Adipocyte (in vitro differentiated cells): ENCODE results near the gene SIL1.
"Not testable (repeated sequence)": the region's sequence is repeated elsewhere in the genome, so short reads cannot be mapped to it uniquely, and the experiment has no call there.

Source experiments
- DNase-seq: peaks from one replicate; pipeline ENCODE4 v3.0.0-alpha.2; 2015; ENCODE audit warnings: low read depth
- H3K27me3 ChIP-seq: replicated peaks from 2 replicates; pipeline ENCODE4 v1.7.0; 2013; ENCODE audit warnings: mild to moderate bottlenecking, low read length, moderate library complexity; ENCODE audit not compliant: control insufficient read depth, insufficient read depth
- H3K36me3 ChIP-seq: 2 replicates; pipeline ENCODE4 v1.7.0; 2013; ENCODE audit warnings: low read length, mild to moderate bottlenecking, moderate library complexity; ENCODE audit not compliant: control insufficient read depth, insufficient read depth, severe bottlenecking
- H3K4me1 ChIP-seq: 2 replicates; pipeline ENCODE4 v1.7.0; 2013; ENCODE audit warnings: mild to moderate bottlenecking, low read length, moderate library complexity; ENCODE audit not compliant: control insufficient read depth, insufficient read depth
- H3K4me3 ChIP-seq: 2 replicates; pipeline ENCODE4 v1.7.0; 2013; ENCODE audit warnings: mild to moderate bottlenecking, low read length, moderate library complexity
- H3K9ac ChIP-seq: 2 replicates; pipeline ENCODE4 v1.7.0; 2013; ENCODE audit warnings: mild to moderate bottlenecking, low read length, moderate library complexity
- H3K9me3 ChIP-seq: 2 replicates; pipeline ENCODE4 v1.7.0; 2013; ENCODE audit warnings: mild to moderate bottlenecking, low read length, moderate library complexity; ENCODE audit not compliant: control insufficient read depth

The SIL1 gene

GRCh38 chr5:139171779-139172404 lies 26.3 kb downstream of the SIL1 start:
- Histone ChIP-seq H3K27me3 (no peaks in the 10 kb centered on the region), H3K4me1 (peaks cover 8% of the 10 kb centered on the region), H3K9me3 (peaks cover 5% of the 10 kb centered on the region), H3K4me3 (no peak overlapping the region), H3K36me3 (no peaks in the 10 kb centered on the region), H3K9ac (no peak overlapping the region)
- DNase-seq: no peak

- Histone ChIP-seq H3K9ac (no peak overlapping the region), H3K27me3 (no peaks in the 10 kb centered on the region), H3K4me3 (no peak overlapping the region), H3K4me1 (peaks cover 8% of the 10 kb centered on the region), H3K36me3 (no peaks in the 10 kb centered on the region), H3K9me3 (peaks cover 5% of the 10 kb centered on the region)
- DNase-seq: no peak
These were observed 30.0 kb downstream of the SIL1 start for GRCh38 chr5:139167952-139168720.

GRCh38 chr5:139167533-139167932 lies 30.6 kb downstream of the SIL1 start:
- Histone ChIP-seq H3K4me1 (peaks cover 8% of the 10 kb centered on the region), H3K9me3 (peaks cover 5% of the 10 kb centered on the region), H3K27me3 (no peaks in the 10 kb centered on the region), H3K36me3 (no peaks in the 10 kb centered on the region), H3K9ac (no peak overlapping the region), H3K4me3 (no peak overlapping the region)
- DNase-seq: no peak

GRCh38 chr5:139167063-139167462 lies 31.1 kb downstream of the SIL1 start:
- Histone ChIP-seq H3K4me3 (no peak overlapping the region), H3K9me3 (peaks cover 5% of the 10 kb centered on the region), H3K27me3 (no peaks in the 10 kb centered on the region), H3K4me1 (peaks cover 8% of the 10 kb centered on the region), H3K36me3 (no peaks in the 10 kb centered on the region), H3K9ac (no peak overlapping the region)
- DNase-seq: no peak

- H3K9me3 ChIP-seq, DNase-seq, H3K9ac ChIP-seq, H3K27me3 ChIP-seq, H3K36me3 ChIP-seq, H3K4me3 ChIP-seq, H3K4me1 ChIP-seq: not testable (repeated sequence)
These were observed 33.3 kb downstream of the SIL1 start for GRCh38 chr5:139164897-139165296.

- H3K4me3 ChIP-seq: no peak overlapping the region
- peaks cover 16% of the 10 kb centered on the region for H3K4me1 ChIP-seq
- H3K36me3 ChIP-seq: no peaks in the 10 kb centered on the region
- no peaks in the 10 kb centered on the region for H3K9me3 ChIP-seq
- H3K9ac ChIP-seq: no peak overlapping the region
- DNase-seq: no peak
- no peaks in the 10 kb centered on the region for H3K27me3 ChIP-seq
These were observed 34.1 kb downstream of the SIL1 start for GRCh38 chr5:139164020-139164419.

GRCh38 chr5:139162448-139162847 lies 35.7 kb downstream of the SIL1 start:
- Histone ChIP-seq H3K9me3 (no peaks in the 10 kb centered on the region), H3K4me3 (no peak overlapping the region), H3K9ac (no peak overlapping the region), H3K4me1 (peaks cover 23% of the 10 kb centered on the region), H3K27me3 (no peaks in the 10 kb centered on the region), H3K36me3 (no peaks in the 10 kb centered on the region)
- no peak for DNase-seq

- no peaks in the 10 kb centered on the region for H3K27me3 ChIP-seq
- DNase-seq: peak; percentile 16
- H3K9ac ChIP-seq: peak overlapping the region; percentile 72
- H3K36me3 ChIP-seq: no peaks in the 10 kb centered on the region
- peak overlapping the region; percentile 49 for H3K4me3 ChIP-seq
- no peaks in the 10 kb centered on the region for H3K9me3 ChIP-seq
- H3K4me1 ChIP-seq: peaks cover 43% of the 10 kb centered on the region
These were observed 39.4 kb downstream of the SIL1 start for GRCh38 chr5:139158791-139159190.

GRCh38 chr5:139157556-139157955 lies 40.6 kb downstream of the SIL1 start:
- Histone ChIP-seq H3K4me1 (peaks cover 46% of the 10 kb centered on the region), H3K9ac (no peak overlapping the region), H3K27me3 (no peaks in the 10 kb centered on the region), H3K4me3 (no peak overlapping the region), H3K9me3 (no peaks in the 10 kb centered on the region), H3K36me3 (no peaks in the 10 kb centered on the region)
- DNase-seq: no peak

GRCh38 chr5:139156814-139157213 lies 41.4 kb downstream of the SIL1 start:
- H3K27me3 ChIP-seq: no peaks in the 10 kb centered on the region
- H3K36me3 ChIP-seq: no peaks in the 10 kb centered on the region
- no peaks in the 10 kb centered on the region for H3K9me3 ChIP-seq
- DNase-seq: no peak
- no peak overlapping the region for H3K4me3 ChIP-seq
- no peak overlapping the region for H3K9ac ChIP-seq
- H3K4me1 ChIP-seq: peaks cover 49% of the 10 kb centered on the region

- Histone ChIP-seq H3K27me3 (no peaks in the 10 kb centered on the region), H3K4me1 (peaks cover 63% of the 10 kb centered on the region), H3K9ac (no peak overlapping the region), H3K36me3 (no peaks in the 10 kb centered on the region), H3K9me3 (no peaks in the 10 kb centered on the region), H3K4me3 (no peak overlapping the region)
- no peak for DNase-seq
These were observed 42.8 kb downstream of the SIL1 start for GRCh38 chr5:139155333-139155732.
